EL (cell line): Measurements from ENCODE around the gene CDK14.
A peak's percentile ranks its signal among the peaks of the same experiment; 100 is the strongest.

Experiments used
- DNase-seq: peaks from one replicate; pipeline ENCODE4 v3.0.0-alpha.2; 2016

Gene CDK14

GRCh38 chr7:90856351-90857070, 260.4 kb downstream of the CDK14 start:
- DNase-seq: no peak

- DNase-seq: no peak
Measured at GRCh38 chr7:90857603-90858002, 261.5 kb downstream of the CDK14 start.

GRCh38 chr7:90858546-90858945, 262.4 kb downstream of the CDK14 start:
- no peak for DNase-seq

- DNase-seq: no peak
Measured at GRCh38 chr7:90859521-90859920, 263.4 kb downstream of the CDK14 start.

GRCh38 chr7:90864088-90864487, 268.0 kb downstream of the CDK14 start:
- DNase-seq: no peak

- no peak for DNase-seq
Measured at GRCh38 chr7:90869335-90869734, 273.2 kb downstream of the CDK14 start.

GRCh38 chr7:90876701-90877100, 280.6 kb downstream of the CDK14 start:
- no peak for DNase-seq

GRCh38 chr7:90877201-90877600, 281.1 kb downstream of the CDK14 start:
- no peak for DNase-seq

GRCh38 chr7:90879924-90880323, 283.8 kb downstream of the CDK14 start:
- DNase-seq: no peak

- no peak for DNase-seq
Measured at GRCh38 chr7:90886416-90886815, 290.3 kb downstream of the CDK14 start.

GRCh38 chr7:90889210-90889609, 293.1 kb downstream of the CDK14 start:
- DNase-seq: no peak

GRCh38 chr7:90889644-90890043, 293.5 kb downstream of the CDK14 start:
- DNase-seq: no peak

- DNase-seq: no peak
Measured at GRCh38 chr7:90891529-90891928, 295.4 kb downstream of the CDK14 start.

GRCh38 chr7:90892213-90892612, 296.1 kb downstream of the CDK14 start:
- no peak for DNase-seq

GRCh38 chr7:90894122-90894521, 298.0 kb downstream of the CDK14 start:
- DNase-seq: no peak

GRCh38 chr7:90896458-90896857, 300.3 kb downstream of the CDK14 start:
- DNase-seq: no peak

- no peak for DNase-seq
Measured at GRCh38 chr7:90897961-90898469, 301.9 kb downstream of the CDK14 start.

GRCh38 chr7:90900628-90901356, 304.7 kb downstream of the CDK14 start:
- no peak for DNase-seq

- DNase-seq: no peak
Measured at GRCh38 chr7:90903841-90904240, 307.7 kb downstream of the CDK14 start.

- DNase-seq: peak; percentile 12
Measured at GRCh38 chr7:90910136-90910535, 314.0 kb downstream of the CDK14 start.

GRCh38 chr7:90916319-90916718, 320.2 kb downstream of the CDK14 start:
- no peak for DNase-seq

- no peak for DNase-seq
Measured at GRCh38 chr7:90917539-90917938, 321.4 kb downstream of the CDK14 start.

GRCh38 chr7:90918303-90918702, 322.2 kb downstream of the CDK14 start:
- no peak for DNase-seq

- DNase-seq: no peak
Measured at GRCh38 chr7:90919816-90920215, 323.7 kb downstream of the CDK14 start.
